ENCODE data around the gene MS4A4E.

MS4A4E gene

DNA sequence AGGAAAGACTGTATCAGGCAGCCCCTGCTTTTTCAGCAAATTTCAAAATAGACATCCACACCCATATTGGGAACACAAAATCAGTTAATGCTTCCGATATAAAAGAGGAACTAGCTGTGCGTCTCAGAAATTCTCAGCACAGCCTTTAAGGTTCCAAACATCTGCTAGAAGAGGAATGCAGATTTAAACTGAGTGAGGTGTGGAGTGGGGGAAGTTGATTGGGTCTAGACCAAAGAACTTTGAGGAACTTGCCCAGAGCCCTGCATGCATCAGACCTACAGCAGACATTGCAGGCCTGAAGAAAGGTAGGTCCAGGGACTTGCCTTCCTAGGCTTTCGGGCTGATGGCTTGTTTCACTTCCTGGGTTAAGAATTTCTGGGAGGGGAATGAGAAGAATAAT, 37.5 kb upstream of the MS4A4E start, which contains the start of gene MS4A4A:
TSS of gene MS4A4A (plus strand) at position 255 of the 400 bp plus-strand sequence. CDS start at position 265, 10 bp downstream.
- TF ChIP-seq, protein P1, sequence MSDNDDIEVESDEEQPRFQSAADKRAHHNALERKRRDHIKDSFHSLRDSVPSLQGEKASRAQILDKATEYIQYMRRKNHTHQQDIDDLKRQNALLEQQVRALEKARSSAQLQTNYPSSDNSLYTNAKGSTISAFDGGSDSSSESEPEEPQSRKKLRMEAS (IDR thresholded peaks at IDR 0.05; ENCODE audit: low read depth, low read length) = no peak
- TF ChIP-seq, protein P2, sequence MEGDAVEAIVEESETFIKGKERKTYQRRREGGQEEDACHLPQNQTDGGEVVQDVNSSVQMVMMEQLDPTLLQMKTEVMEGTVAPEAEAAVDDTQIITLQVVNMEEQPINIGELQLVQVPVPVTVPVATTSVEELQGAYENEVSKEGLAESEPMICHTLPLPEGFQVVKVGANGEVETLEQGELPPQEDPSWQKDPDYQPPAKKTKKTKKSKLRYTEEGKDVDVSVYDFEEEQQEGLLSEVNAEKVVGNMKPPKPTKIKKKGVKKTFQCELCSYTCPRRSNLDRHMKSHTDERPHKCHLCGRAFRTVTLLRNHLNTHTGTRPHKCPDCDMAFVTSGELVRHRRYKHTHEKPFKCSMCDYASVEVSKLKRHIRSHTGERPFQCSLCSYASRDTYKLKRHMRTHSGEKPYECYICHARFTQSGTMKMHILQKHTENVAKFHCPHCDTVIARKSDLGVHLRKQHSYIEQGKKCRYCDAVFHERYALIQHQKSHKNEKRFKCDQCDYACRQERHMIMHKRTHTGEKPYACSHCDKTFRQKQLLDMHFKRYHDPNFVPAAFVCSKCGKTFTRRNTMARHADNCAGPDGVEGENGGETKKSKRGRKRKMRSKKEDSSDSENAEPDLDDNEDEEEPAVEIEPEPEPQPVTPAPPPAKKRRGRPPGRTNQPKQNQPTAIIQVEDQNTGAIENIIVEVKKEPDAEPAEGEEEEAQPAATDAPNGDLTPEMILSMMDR (IDR thresholded peaks at IDR 0.05; ENCODE audit: low read depth, low read length) = no peak
- no peak for TF ChIP-seq POLR2A (IDR thresholded peaks at IDR 0.05; ENCODE audit: extremely low read depth, insufficient read length)
- TF ChIP-seq MYC (IDR thresholded peaks at IDR 0.05; ENCODE audit: low read depth, low read length) = no peak
- peak; percentile 86 for DNase-seq (ENCODE audit: low read depth)
- H3K4me3 ChIP-seq (ENCODE audit: low read depth, low read length) = no peak within 1 kb of the TSS

DNA sequence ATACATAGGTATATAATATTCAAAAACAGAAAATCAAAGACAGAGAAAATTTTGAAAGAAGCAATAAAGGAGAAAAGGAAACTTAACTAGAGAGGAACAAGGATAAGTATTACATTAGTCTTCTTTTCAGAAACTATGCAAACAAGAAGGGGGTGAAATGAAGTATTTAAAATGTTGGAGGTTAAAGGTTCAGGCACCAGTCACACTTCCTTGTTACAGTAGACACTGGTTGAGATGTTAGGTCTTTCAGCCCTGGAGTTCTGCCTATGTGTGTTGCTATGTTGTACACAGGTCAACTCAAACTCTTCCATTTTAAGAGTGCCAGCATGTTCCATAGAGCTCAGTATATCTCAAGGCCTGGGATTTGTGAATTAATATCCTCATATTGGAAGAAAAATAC, 31.5 kb upstream of the MS4A4E start:
- H3K4me3 ChIP-seq (ENCODE audit: low read depth, low read length) = no peak overlapping the region
- DNase-seq (ENCODE audit: low read depth) = no peak
- no peak for TF ChIP-seq POLR2A (IDR thresholded peaks at IDR 0.05; ENCODE audit: extremely low read depth, insufficient read length)
- TF ChIP-seq, protein P1 (IDR thresholded peaks at IDR 0.05; ENCODE audit: low read depth, low read length) = no peak
- TF ChIP-seq MYC (IDR thresholded peaks at IDR 0.05; ENCODE audit: low read depth, low read length) = no peak
- TF ChIP-seq, protein P2 (IDR thresholded peaks at IDR 0.05; ENCODE audit: low read depth, low read length) = no peak

DNA sequence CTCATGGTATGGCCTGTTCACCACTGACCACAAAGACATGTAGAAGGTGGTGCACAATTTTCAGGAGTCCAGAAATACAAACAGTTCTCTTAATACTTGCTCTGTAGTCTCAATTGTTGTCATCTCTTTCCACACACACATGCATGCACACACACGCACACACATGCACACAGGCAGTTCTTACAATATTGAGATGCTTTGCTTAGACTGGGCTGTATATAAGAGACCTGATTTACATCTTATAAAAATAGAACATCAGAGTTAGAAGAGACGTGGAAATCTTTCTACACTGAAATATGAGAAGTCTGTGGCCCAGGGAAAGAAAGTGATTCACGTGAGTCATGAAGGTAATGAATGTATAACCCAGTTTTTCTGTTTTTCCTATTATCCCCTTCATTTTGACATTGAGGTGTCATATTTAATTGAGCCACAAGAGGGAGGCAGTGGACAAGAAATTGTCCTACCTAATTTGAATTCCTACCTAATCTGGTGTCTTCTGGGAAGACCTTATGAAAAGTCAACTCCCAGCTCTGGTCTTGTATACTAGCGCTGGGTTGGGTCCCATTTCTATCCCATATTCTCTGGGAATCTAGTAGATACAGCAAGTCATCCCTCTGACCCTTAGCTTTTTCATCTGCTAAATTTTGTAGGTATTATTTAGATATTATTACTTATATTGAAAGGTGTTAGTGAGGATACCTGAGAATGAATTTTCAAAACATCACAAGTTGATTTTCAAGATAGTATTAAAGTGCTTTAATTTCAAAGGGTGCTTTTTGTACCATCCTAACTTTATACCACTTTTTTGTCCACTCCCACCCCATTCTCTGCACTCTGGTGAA, 22.7 kb upstream of the MS4A4E start:
- DNase-seq (ENCODE audit: low read depth) = peak; percentile 64
- H3K4me3 ChIP-seq (ENCODE audit: low read depth, low read length) = no peak overlapping the region
- no peak for TF ChIP-seq POLR2A (IDR thresholded peaks at IDR 0.05; ENCODE audit: extremely low read depth, insufficient read length)
- TF ChIP-seq, protein P2 (IDR thresholded peaks at IDR 0.05; ENCODE audit: low read depth, low read length) = peak; percentile 43

DNA sequence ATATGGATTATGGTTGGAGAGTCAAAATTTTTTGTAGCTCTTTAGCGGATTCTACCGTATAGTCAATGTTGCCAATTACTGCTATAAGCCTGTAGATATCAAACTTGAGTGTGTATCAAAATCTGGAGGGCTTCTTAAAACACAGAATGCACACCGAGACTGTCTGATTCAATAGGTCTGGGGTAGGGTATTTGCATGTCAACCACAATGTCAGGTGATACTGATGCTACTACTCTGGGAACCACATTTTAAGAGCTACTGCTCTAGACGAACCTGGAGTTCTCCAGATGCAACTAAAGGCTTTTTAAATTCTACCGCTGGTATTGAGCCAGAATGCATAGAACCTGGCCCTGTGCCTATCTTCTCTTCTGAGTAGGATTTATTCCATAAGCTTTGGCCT, 21.7 kb upstream of the MS4A4E start:
- TF ChIP-seq, protein P1 (IDR thresholded peaks at IDR 0.05; ENCODE audit: low read depth, low read length) = no peak
- TF ChIP-seq, protein P2 (IDR thresholded peaks at IDR 0.05; ENCODE audit: low read depth, low read length) = no peak
- TF ChIP-seq MYC (IDR thresholded peaks at IDR 0.05; ENCODE audit: low read depth, low read length) (no peak), POLR2A (IDR thresholded peaks at IDR 0.05; ENCODE audit: extremely low read depth, insufficient read length) (no peak)

DNA sequence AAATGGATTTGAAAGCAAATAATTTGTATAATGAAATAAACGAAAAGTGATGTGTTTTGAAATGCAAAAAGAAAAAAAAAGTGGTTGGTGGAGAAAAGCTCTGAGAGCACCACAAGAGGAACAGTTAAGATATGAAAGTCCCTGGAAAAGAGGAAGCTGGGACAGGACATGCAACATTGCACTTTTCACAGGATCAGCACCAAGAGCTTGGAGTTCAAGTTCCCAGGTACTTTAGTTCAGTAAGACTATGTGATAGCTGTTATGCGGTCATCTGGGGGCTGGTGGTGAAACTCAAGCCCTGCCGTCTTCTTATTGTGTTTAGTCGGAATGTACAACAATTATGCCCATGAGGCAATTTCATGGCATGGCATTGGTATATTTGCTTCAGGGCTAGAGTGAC, 20.5 kb upstream of the MS4A4E start:
- peak; percentile 36 for DNase-seq (ENCODE audit: low read depth)
- H3K4me3 ChIP-seq (ENCODE audit: low read depth, low read length) = no peak overlapping the region
- TF ChIP-seq, protein P2 (IDR thresholded peaks at IDR 0.05; ENCODE audit: low read depth, low read length) = no peak
- no peak for TF ChIP-seq POLR2A (IDR thresholded peaks at IDR 0.05; ENCODE audit: extremely low read depth, insufficient read length)
- TF ChIP-seq MYC (IDR thresholded peaks at IDR 0.05; ENCODE audit: low read depth, low read length) = no peak
- TF ChIP-seq, protein P1 (IDR thresholded peaks at IDR 0.05; ENCODE audit: low read depth, low read length) = no peak

More for the DNA sequence above, 21.7 kb upstream of the MS4A4E start:
- DNase-seq (ENCODE audit: low read depth) = no peak
- H3K4me3 ChIP-seq (ENCODE audit: low read depth, low read length) = no peak overlapping the region
